Brain microvascular endothelial cell (primary cell): ENCODE data around the gene TGFB1I1.
"Not testable (repeated sequence)": the region's sequence is repeated elsewhere in the genome, so short reads cannot be mapped to it uniquely, and the experiment has no call there.

Experiments
- DNase-seq: peaks from one replicate; pipeline ENCODE4 v3.0.0-alpha.2; 2020
- H3K27ac ChIP-seq: fragments of 250-450 bp; sonication (Bioruptor Pico); 2 replicates; pipeline ENCODE4 v1.5.1; 2020; ENCODE audit warnings: mild to moderate bottlenecking, moderate library complexity
- H3K27me3 ChIP-seq: fragments of 250-450 bp; sonication (Bioruptor Pico); replicated peaks from 2 replicates; pipeline ENCODE4 v1.5.1; 2020; ENCODE audit warnings: mild to moderate bottlenecking
- H3K36me3 ChIP-seq: fragments of 250-450 bp; sonication (Bioruptor Pico); replicated peaks from 2 replicates; pipeline ENCODE4 v1.5.1; 2020; ENCODE audit warnings: mild to moderate bottlenecking
- H3K4me3 ChIP-seq: 2 replicates; pipeline ENCODE4 v1.5.1; 2011; ENCODE audit warnings: low read depth, mild to moderate bottlenecking, control low read depth, low read length, moderate library complexity
- CTCF ChIP-seq: IDR thresholded peaks from 2 replicates; pipeline ENCODE4 v1.5.1; 2011; ENCODE audit warnings: low read depth, mild to moderate bottlenecking, moderate library complexity, low read length, control low read depth, inconsistent platforms; ENCODE audit errors: missing control alignments
- in situ Hi-C: cut with HindIII; loops from 2 replicates; pipeline ENCODE4 v1.10.0; 2017; ENCODE audit warnings: low sequenced_read_pairs, low pct_ligation_motif_present

TGFB1I1 gene

DNA sequence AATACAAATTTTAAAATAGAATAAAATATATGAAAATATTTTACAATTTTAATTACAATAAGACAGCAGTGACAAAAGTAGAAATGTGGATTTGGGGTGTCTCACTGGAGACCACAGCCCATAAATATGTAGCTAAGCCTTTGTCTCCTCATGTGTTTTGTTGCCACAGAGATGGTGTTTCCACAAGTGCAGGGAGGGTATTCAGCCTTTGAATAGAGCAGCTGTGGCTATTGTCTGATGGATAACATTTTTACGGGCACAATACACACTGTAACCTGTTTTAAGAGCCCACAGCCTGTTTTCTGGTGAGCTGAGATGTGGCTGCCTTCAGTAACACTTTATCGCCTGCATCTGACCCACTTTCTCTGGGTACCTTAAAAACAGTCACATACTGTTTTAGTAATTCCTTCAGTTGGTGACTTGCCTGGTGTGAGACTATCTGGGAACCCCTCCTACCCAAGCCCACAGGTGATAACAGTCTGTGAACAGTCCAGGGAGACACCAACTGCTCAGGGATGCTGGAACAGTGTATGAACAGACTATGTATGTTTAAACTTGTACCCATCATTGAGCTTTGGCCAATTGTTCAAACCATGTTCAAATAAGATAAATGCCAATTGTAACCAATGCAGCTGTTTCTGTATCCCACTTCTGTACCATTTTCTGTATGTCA lies 47.9 kb downstream of the TGFB1I1 start:
- Histone ChIP-seq H3K27me3 (no peaks in the 10 kb centered on the region), H3K4me3 (no peak overlapping the region), H3K27ac (no peak overlapping the region), H3K36me3 (no peaks in the 10 kb centered on the region)
- in situ Hi-C loops: no loop called here
- TF ChIP-seq CTCF: no peak
- no peak for DNase-seq

DNA sequence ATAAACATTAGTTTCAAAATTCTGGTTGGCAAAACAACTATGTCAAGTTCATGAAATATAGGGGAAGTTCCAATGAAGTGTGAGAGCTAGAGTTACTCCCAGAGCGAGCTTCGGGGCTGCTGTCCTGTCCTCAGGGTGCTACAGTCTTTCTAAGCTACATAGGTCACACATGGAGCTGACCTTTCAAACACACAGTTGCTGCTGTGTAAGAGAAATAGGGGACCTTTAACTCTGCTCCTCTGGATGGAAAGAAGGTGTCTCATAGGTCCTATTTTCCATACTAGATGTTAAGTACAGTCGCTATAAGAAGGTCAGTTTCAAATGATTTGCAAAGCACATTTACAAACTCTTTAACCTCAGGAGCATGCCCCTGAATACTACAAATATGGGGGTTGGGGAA lies 49.4 kb downstream of the TGFB1I1 start:
- no peak for DNase-seq
- in situ Hi-C loops: no loop called here
- TF ChIP-seq CTCF: no peak
- H3K4me3 ChIP-seq: no peak overlapping the region
- no peak overlapping the region for H3K27ac ChIP-seq
- no peaks in the 10 kb centered on the region for H3K36me3 ChIP-seq
- H3K27me3 ChIP-seq: no peaks in the 10 kb centered on the region

DNA sequence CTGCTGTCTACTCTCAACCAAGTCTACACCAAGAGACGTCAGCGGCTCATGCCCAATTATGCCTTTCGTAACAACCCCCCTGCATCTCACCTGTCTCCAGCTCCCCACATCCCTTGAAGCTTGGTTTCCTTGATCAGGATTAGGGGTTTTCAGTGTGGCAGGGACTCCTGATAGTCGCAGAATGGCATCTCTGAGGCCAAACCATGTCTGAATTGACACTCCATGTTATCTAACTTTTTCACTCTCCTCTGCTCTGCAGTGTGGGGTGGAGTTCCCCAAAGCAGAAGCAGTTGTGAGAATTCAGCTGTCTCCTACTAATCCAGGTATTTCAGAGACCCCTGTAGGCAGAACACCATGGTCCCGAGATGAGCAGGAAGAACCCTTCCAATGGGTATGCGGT lies 50.1 kb downstream of the TGFB1I1 start:
- Histone ChIP-seq H3K27ac (no peak overlapping the region), H3K4me3 (no peak overlapping the region), H3K36me3 (no peaks in the 10 kb centered on the region), H3K27me3 (no peaks in the 10 kb centered on the region)
- in situ Hi-C loops: no loop called here
- TF ChIP-seq CTCF: no peak
- no peak for DNase-seq

DNA sequence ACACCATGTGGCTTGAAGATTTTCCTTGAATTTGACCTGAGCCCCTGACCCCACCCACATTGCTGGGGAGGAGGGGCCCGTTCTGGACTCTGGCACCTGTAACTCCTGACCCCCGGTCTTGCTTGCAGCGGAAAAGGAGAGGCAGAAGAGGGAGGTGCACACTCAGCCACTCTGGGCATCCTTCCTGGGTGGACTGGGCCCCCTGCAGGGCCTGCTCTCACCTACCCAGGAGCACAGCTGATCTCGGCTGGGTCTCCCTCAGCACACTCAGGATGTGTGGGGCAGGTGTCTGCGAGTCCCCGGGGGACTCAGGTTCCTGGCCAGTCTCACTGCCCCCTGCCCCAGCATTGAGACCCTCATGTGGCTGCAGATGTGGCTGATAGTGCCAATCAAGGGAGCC lies 51.8 kb downstream of the TGFB1I1 start:
- H3K27ac ChIP-seq, in situ Hi-C loops, H3K36me3 ChIP-seq, H3K4me3 ChIP-seq, DNase-seq, H3K27me3 ChIP-seq: not testable (repeated sequence)

GRCh38 chr16:31525113-31525512 lies 53.2 kb downstream of the TGFB1I1 start:
- in situ Hi-C loops: no loop called here
- TF ChIP-seq CTCF: no peak
- Histone ChIP-seq H3K27ac (no peak overlapping the region), H3K36me3 (no peaks in the 10 kb centered on the region), H3K4me3 (no peak overlapping the region), H3K27me3 (peaks cover 13% of the 10 kb centered on the region)
- no peak for DNase-seq
